Mesenchymal stem cell (in vitro differentiated cells and primary cell): ENCODE data around the gene ALG14.

Source experiments
- DNase-seq: peaks from one replicate; pipeline ENCODE4 v3.0.0-alpha.2; 2013
- H2AFZ ChIP-seq: one replicate; pipeline ENCODE4 v1.6.1; 2013; ENCODE audit warnings: low read depth, mild to moderate bottlenecking, control low read depth, inconsistent platforms, low read length, moderate library complexity
- H2AK5ac ChIP-seq: 2 replicates; pipeline ENCODE4 v1.6.1; 2013; ENCODE audit warnings: low read length, moderate library complexity, mild to moderate bottlenecking, inconsistent platforms; ENCODE audit not compliant: severe bottlenecking
- H2BK120ac ChIP-seq: one replicate; pipeline ENCODE4 v1.6.1; 2013; ENCODE audit warnings: low read depth, mild to moderate bottlenecking, inconsistent platforms, low read length, moderate library complexity
- H2BK12ac ChIP-seq, 2 experiments: one replicate each; pipeline ENCODE4 v1.6.1; 2013; ENCODE audit warnings: inconsistent platforms in 2 of 2, low read length in 2 of 2, mild to moderate bottlenecking in 2 of 2, moderate library complexity in 2 of 2, control low read depth in 1 of 2
- H2BK15ac ChIP-seq: one replicate; pipeline ENCODE4 v1.6.1; 2013; ENCODE audit warnings: mild to moderate bottlenecking, low read depth, inconsistent platforms; ENCODE audit not compliant: poor library complexity, severe bottlenecking
- H2BK5ac ChIP-seq: 2 replicates; pipeline ENCODE4 v1.6.1; 2013; ENCODE audit warnings: low read depth, mild to moderate bottlenecking, low read length, control low read depth, inconsistent platforms; ENCODE audit not compliant: poor library complexity, severe bottlenecking
- H3K14ac ChIP-seq, 2 experiments: one replicate each; pipeline ENCODE4 v1.6.1; 2013; ENCODE audit warnings: inconsistent platforms in 2 of 2, low read length in 2 of 2, control low read depth in 1 of 2, mild to moderate bottlenecking in 1 of 2, moderate library complexity in 1 of 2
- H3K18ac ChIP-seq, 2 experiments: one replicate each; pipeline ENCODE4 v1.6.1; 2013; ENCODE audit warnings: inconsistent platforms in 2 of 2, low read length in 2 of 2, control low read depth in 1 of 2, low read depth in 1 of 2, mild to moderate bottlenecking in 1 of 2
- H3K23ac ChIP-seq, 2 experiments: one replicate each; pipeline ENCODE4 v1.6.1; 2013; ENCODE audit warnings: inconsistent platforms in 2 of 2, low read length in 2 of 2, mild to moderate bottlenecking in 2 of 2, moderate library complexity in 2 of 2, control low read depth in 1 of 2
- H3K27ac ChIP-seq: 2 replicates; pipeline ENCODE4 v1.5.1; 2013; ENCODE audit warnings: mild to moderate bottlenecking, moderate library complexity, low read length, control low read depth, inconsistent platforms; ENCODE audit not compliant: poor library complexity, severe bottlenecking
- H3K27me3 ChIP-seq, 2 experiments: 2 replicates each; pipeline versions ENCODE4 v1.6.1 to v1.7.0; 2013; ENCODE audit warnings: low read length in 2 of 2, mild to moderate bottlenecking in 2 of 2, moderate library complexity in 2 of 2, control low read depth in 1 of 2, inconsistent platforms in 1 of 2; ENCODE audit not compliant: control insufficient read depth in 1 of 2, insufficient read depth in 1 of 2
- H3K36me3 ChIP-seq, 2 experiments: 2 replicates each; pipeline versions ENCODE4 v1.6.1 to v1.7.0; 2013; ENCODE audit warnings: low read length in 2 of 2, control low read depth in 1 of 2, inconsistent platforms in 1 of 2, low read depth in 1 of 2, mild to moderate bottlenecking in 1 of 2; ENCODE audit not compliant: insufficient read depth in 2 of 2, control insufficient read depth in 1 of 2
- H3K4ac ChIP-seq, 2 experiments: one replicate each; pipeline ENCODE4 v1.6.1; 2013; ENCODE audit warnings: inconsistent platforms in 2 of 2, low read length in 2 of 2, mild to moderate bottlenecking in 2 of 2, moderate library complexity in 2 of 2, control low read depth in 1 of 2, low read depth in 1 of 2
- H3K4me1 ChIP-seq: 2 replicates; pipeline ENCODE4 v1.6.1; 2013; ENCODE audit warnings: low read depth, low read length, control low read depth; ENCODE audit not compliant: control insufficient read depth, insufficient read depth
- H3K4me2 ChIP-seq: 2 replicates; pipeline ENCODE4 v1.6.1; 2013; ENCODE audit warnings: low read length, mild to moderate bottlenecking, inconsistent platforms; ENCODE audit not compliant: poor library complexity, severe bottlenecking
- H3K4me3 ChIP-seq, 2 experiments: 2 replicates each; pipeline versions ENCODE4 v1.5.1 to v1.7.0; 2013; ENCODE audit warnings: low read length in 2 of 2, mild to moderate bottlenecking in 2 of 2, control low read depth in 1 of 2, low read depth in 1 of 2; ENCODE audit not compliant: insufficient read depth in 1 of 2
- H3K79me1 ChIP-seq: replicated peaks from 2 replicates; pipeline ENCODE4 v1.6.1; 2013; ENCODE audit warnings: mild to moderate bottlenecking, control low read depth, low read length, inconsistent platforms; ENCODE audit not compliant: poor library complexity, severe bottlenecking
- H3K9ac ChIP-seq: 2 replicates; pipeline ENCODE4 v1.7.0; 2013; ENCODE audit warnings: mild to moderate bottlenecking, low read length, moderate library complexity
- H3K9me3 ChIP-seq: 2 replicates; pipeline ENCODE4 v1.7.0; 2013; ENCODE audit warnings: mild to moderate bottlenecking, low read length; ENCODE audit not compliant: control insufficient read depth
- H4K8ac ChIP-seq: one replicate; pipeline ENCODE4 v1.6.1; 2013; ENCODE audit warnings: inconsistent platforms, mild to moderate bottlenecking, low read length, moderate library complexity
- H4K91ac ChIP-seq: one replicate; pipeline ENCODE4 v1.6.1; 2013; ENCODE audit warnings: mild to moderate bottlenecking, low read length, inconsistent platforms
- WGBS: methylation state at CpG from one replicate; pipeline ENCODE4 v1.1.7; 2013; ENCODE audit warnings: mixed read lengths; 5-methylcytosine and 5-hydroxymethylcytosine counted together

ALG14 gene

GRCh38 chr1:94981575-94981973 is 91.2 kb downstream of the ALG14 start:
- Histone ChIP-seq H3K23ac (no peak overlapping the region), H3K27me3 (no peaks in the 10 kb centered on the region), H3K79me1 (no peaks in the 10 kb centered on the region), H2AFZ (no peak overlapping the region), H3K4me2 (no peak overlapping the region), H3K4ac (peak overlapping the region in 1 of 2 experiments; percentile 41), H2BK12ac (no peak overlapping the region), H2BK5ac (no peak overlapping the region), H3K9me3 (no peaks in the 10 kb centered on the region), H2AK5ac (no peak overlapping the region), H3K4me1 (peaks cover 2% of the 10 kb centered on the region), H2BK120ac (no peak overlapping the region), H3K36me3 (no peaks in the 10 kb centered on the region), H3K4me3 (no peak overlapping the region), H3K14ac (no peak overlapping the region), H4K91ac (no peak overlapping the region), H3K9ac (no peak overlapping the region), H3K18ac (peak overlapping the region in 1 of 2 experiments; percentile 45), H4K8ac (no peak overlapping the region), H2BK15ac (no peak overlapping the region), H3K27ac (no peak overlapping the region)
- no peak for DNase-seq
- no CpG with 5 or more reads among the region's 1 CpG for WGBS

DNA sequence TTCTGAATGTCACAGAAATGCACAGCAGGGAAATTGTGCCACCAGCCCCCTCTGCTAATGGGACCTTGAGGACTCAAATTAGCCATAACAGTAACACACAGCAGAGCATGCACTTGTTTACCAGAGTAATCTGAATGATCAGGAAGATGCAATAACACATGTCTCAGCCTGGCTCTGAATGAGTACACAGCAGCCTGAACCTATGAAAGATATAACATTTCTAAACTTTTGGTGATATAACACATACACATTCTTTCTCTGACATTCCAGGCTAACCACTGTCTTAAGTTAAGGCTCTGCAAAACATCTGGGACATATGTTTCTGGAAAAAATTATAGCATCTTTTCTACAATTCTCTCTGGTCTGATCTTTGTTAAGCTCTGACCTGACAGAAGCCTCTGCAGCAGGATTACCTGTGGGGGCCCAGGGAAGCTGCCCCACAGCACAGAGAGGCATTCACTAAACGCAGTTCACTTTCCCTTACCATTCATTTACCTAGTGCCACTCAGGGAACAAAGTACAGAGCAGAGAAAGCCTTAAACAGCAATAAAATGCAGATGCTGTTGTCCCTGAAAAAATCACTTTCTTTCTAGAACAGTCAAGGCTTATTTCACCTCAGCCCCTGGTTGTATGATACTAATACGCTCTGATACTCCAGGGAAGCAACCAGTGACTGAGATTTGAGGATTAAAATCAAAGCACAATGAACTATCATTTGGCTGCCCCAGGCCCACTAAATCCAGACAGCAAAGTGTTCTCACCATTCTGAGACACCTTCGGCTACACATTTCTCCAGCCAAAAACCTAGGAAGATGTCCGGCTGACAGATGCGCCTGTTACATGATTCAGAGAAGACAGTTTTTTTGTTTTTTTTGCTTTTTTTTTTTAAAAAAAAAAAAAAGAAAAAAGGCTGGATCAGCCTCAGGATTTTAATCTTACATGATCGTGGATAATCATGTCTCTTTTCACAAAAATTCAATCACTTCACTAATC is 91.9 kb downstream of the ALG14 start:
- peaks cover 2% of the 10 kb centered on the region for H3K4me1 ChIP-seq
- no peaks in the 10 kb centered on the region for H3K79me1 ChIP-seq
- H2BK12ac ChIP-seq: peak overlapping the region in 1 of 2 experiments; percentile 42
- 74% methylated on average over 4 of the region's 6 CpGs for WGBS
- no peak overlapping the region for H4K91ac ChIP-seq
- H3K36me3 ChIP-seq: no peaks in the 10 kb centered on the region
- H3K9me3 ChIP-seq: no peaks in the 10 kb centered on the region
- H3K27ac ChIP-seq: no peak overlapping the region
- no peaks in the 10 kb centered on the region for H3K27me3 ChIP-seq
- no peak overlapping the region for H2BK15ac ChIP-seq
- peak overlapping the region; percentile 5 to 37 for H3K18ac ChIP-seq
- H2BK5ac ChIP-seq: no peak overlapping the region
- H3K4ac ChIP-seq: no peak overlapping the region
- H3K4me2 ChIP-seq: no peak overlapping the region
- H4K8ac ChIP-seq: no peak overlapping the region
- no peak overlapping the region for H3K23ac ChIP-seq
- no peak overlapping the region for H3K4me3 ChIP-seq
- no peak overlapping the region for H2AFZ ChIP-seq
- DNase-seq: peak; percentile 68
- no peak overlapping the region for H2BK120ac ChIP-seq
- no peak overlapping the region for H3K14ac ChIP-seq
- no peak overlapping the region for H3K9ac ChIP-seq
- H2AK5ac ChIP-seq: no peak overlapping the region

DNA sequence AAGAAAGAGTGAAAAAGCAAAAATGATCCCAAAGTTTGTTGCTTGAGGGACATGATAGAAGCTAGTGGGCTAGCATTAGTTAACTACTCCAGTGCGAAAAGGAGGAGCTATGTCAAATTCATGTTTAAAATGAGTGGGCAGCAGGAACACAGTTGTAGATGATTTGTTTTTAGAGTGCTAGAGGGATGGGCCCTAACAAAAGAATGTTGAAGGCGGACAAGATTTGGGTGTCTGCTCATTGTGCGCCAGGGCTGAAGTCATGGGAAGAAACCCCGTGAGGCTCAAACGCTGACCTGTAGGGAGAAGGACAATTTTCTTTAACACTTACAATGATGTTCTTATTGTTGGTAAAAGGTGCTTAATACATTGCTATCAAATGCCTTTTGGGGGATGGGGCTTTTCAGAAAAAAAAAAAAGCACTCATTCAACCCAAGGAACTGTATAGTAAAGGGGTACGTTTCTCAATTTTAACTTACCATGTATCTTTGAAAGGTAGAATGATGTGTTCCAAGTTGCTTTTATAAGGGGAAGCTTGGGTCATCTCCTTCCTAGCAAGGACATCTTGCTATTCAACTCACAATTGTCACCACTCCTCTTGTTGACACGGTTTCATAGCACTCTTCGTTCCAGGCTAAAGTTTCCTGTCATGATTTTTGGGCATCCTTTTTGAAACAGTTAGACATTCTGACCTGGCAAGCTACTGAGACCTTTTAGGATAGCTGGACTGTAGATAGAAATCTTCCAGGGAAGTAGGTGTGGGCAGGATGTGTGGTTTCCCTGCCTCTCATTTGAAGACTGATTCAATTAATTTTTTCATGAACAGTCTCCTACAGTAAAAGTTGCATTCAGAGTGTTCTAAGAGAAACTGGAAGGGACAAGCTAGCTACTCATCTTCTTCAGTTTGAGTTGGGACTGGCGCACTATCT is 92.8 kb downstream of the ALG14 start:
- Histone ChIP-seq H3K18ac (peak overlapping the region in 1 of 2 experiments; percentile 37), H3K4me2 (no peak overlapping the region), H3K36me3 (no peaks in the 10 kb centered on the region), H3K27ac (no peak overlapping the region), H3K9ac (no peak overlapping the region), H3K4ac (no peak overlapping the region), H3K79me1 (no peaks in the 10 kb centered on the region), H3K4me1 (peaks cover 2% of the 10 kb centered on the region), H3K4me3 (no peak overlapping the region), H3K9me3 (no peaks in the 10 kb centered on the region), H3K14ac (no peak overlapping the region), H3K27me3 (no peaks in the 10 kb centered on the region), H2AK5ac (no peak overlapping the region), H4K8ac (no peak overlapping the region), H2BK120ac (no peak overlapping the region), H2BK12ac (no peak overlapping the region), H2BK5ac (no peak overlapping the region), H3K23ac (no peak overlapping the region), H4K91ac (no peak overlapping the region), H2AFZ (no peak overlapping the region), H2BK15ac (no peak overlapping the region)
- DNase-seq: no peak
- WGBS: 86% methylated on average over 6 of the region's 9 CpGs

DNA sequence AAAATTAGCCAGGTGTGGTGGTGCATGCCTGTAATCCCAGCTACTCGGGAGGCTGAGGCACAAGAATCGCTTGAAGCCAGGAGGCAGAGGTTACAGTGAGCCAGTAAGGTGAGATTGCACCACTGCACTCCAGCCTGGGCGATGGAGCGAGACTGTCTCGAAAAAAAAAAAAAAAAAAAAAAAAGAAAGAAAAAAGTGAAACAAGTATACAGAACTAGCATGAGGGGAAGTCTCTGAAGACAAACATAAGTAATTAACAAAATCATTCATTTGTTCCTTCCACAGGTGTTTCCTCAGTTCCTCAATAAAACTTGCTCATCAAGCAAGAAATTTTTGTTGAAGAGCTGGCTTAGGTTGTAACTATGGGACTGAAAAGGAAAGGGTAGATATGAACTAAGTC is 93.6 kb downstream of the ALG14 start:
- no peak overlapping the region for H2BK120ac ChIP-seq
- H2BK5ac ChIP-seq: no peak overlapping the region
- no peak overlapping the region for H2BK15ac ChIP-seq
- H3K36me3 ChIP-seq: no peaks in the 10 kb centered on the region
- no peak for DNase-seq
- no peaks in the 10 kb centered on the region for H3K79me1 ChIP-seq
- no peak overlapping the region for H3K27ac ChIP-seq
- H3K4me2 ChIP-seq: no peak overlapping the region
- no peak overlapping the region for H3K14ac ChIP-seq
- no peak overlapping the region for H3K18ac ChIP-seq
- no peak overlapping the region for H3K4ac ChIP-seq
- H2BK12ac ChIP-seq: no peak overlapping the region
- no peak overlapping the region for H3K4me3 ChIP-seq
- WGBS: 100% methylated on average over 3 of the region's 5 CpGs
- H4K91ac ChIP-seq: no peak overlapping the region
- H2AFZ ChIP-seq: no peak overlapping the region
- peaks cover 2% of the 10 kb centered on the region for H3K4me1 ChIP-seq
- H3K23ac ChIP-seq: no peak overlapping the region
- H3K9me3 ChIP-seq: no peaks in the 10 kb centered on the region
- H3K9ac ChIP-seq: no peak overlapping the region
- no peaks in the 10 kb centered on the region for H3K27me3 ChIP-seq
- H2AK5ac ChIP-seq: no peak overlapping the region
- no peak overlapping the region for H4K8ac ChIP-seq
